NCI-H2171 treated with DMSO at 0.1 percent for 48 hours (cell line): ENCODE measurements around the gene USP44.
"Not testable (repeated sequence)": the region's sequence is repeated elsewhere in the genome, so short reads cannot be mapped to it uniquely, and the experiment has no call there.

ENCODE experiments used
- DNase-seq: peaks from one replicate; lab custom pipeline; 2025; lab: John Stamatoyannopoulos, UW

Gene USP44

GRCh38 chr12:95506707-95507523 lies 44.4 kb downstream of the USP44 start:
- DNase-seq: no peak

DNA sequence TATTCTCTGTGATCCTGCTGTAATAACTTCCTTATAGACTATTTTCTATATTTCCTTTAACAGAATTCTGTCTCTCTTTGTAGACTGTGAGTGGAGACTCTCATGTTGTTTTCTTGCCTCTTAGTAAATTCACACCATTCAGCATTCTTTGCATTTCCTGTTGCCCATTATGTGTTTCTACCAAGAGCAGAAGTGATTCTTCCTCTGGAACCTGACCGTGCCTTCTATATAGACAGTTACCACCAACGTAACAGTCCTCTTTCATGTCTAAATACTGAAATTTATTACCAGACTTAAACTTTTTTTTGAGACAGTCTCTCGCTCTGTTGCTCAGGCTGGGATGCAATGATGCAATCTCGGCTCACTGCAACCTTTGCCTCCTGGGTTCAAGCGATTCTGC lies 46.2 kb downstream of the USP44 start:
- DNase-seq: no peak

- no peak for DNase-seq
Measured at GRCh38 chr12:95504140-95504539, 47.1 kb downstream of the USP44 start.

DNA sequence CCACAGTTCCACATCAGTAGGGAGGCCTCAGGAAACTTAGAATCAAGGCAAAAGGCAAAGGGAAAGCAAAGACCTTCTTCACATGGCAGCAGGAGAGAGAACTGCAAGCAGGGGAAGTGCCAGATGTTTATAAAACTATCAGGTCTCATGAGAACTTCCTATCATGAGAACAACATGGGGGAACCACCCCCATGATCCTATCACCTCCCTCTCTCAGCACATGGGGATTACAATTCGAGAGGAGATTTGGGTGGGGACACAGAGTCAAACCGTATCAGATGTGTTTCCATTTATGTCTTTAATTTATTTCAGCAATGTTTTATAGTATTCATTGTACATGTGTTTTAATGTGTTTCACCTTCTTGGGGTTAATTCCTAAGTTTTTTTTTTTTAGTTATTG lies 51.5 kb downstream of the USP44 start:
- DNase-seq: no peak

DNA sequence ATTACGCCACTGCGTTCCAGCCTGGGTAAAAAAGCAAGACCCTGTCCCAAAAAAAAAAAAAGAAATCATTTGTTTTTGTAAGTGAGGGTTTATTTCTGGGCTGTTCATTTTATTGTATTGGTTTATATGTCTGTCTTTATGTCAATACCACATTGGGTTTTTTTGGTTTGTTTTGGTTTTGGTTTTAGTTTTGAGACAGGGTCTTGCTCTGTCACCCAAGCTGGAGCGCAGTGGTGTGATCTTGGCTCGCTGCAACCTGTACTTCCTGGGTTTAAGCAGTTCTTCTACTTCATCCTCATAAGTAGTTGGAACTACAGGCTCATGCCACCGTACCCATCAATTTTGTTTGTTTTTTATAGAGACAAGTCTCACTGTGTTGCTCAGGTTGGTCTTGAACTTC lies 52.3 kb downstream of the USP44 start:
- no peak for DNase-seq

GRCh38 chr12:95497031-95497430 lies 54.2 kb downstream of the USP44 start:
- DNase-seq: no peak

DNA sequence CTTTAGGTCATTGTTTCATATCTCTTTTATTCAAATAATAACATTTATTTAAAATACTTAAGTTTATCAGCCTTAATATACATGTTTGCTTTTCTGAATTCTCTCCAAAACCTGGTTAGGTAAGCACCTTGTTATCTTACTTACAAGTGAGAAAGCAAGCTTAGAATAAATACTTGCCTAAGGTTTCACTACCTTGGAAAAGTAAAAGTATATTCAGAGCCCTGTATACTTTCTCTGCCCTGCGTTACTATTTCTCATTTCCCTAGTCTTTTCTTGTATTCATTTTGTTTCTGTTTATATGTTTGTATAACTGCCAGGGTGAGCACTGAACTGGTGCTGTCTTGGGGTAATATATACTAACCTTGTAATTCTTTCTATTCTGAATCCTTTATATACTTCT lies 55.8 kb downstream of the USP44 start:
- DNase-seq: no peak

- no peak for DNase-seq
Measured at GRCh38 chr12:95494888-95495287, 56.4 kb downstream of the USP44 start.

DNA sequence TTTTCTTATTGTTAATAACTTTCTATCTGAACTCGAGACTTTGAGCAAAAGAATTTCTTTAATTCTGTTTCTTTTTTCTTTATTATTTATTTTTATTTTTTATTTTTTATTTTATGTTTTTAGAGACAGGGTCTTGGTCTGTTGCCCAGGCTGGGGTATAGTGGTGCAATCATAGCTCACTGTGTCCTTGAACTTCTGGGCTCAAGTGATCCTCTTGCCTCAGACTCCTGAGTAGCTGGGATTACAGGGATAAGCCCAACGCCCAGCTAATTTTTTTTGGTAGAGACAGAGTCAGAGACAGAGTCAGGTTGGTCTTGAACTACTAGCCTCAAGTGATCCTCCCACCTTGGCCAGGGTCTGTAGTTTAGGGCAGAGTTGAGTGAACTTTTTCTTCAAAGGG lies 58.8 kb downstream of the USP44 start:
- no peak for DNase-seq

GRCh38 chr12:95487024-95487423 lies 64.3 kb downstream of the USP44 start:
- DNase-seq: peak; percentile 5

DNA sequence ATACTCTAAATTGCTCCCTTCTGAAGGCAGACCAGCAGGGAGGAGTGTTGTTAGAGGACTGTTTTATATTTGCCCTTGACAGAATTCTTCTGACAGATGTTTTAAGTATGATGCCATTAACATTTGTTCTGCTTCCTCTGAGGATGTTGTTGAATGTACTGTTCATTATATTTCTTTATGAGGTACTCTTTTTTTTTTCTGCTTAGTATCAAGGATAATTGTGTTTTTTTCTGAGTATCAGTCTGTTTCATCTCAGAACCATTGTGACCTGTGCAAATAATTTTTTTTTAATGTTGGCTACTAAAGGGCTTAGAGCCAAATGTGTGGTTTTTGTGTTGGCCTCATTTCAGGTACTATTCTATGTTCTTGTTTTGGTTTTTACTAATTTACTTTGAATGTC lies 66.8 kb downstream of the USP44 start:
- DNase-seq: no peak

- DNase-seq: not testable (repeated sequence)
Measured at GRCh38 chr12:95482564-95482963, 68.7 kb downstream of the USP44 start.

- DNase-seq: no peak
Measured at GRCh38 chr12:95481888-95482287, 69.4 kb downstream of the USP44 start.

DNA sequence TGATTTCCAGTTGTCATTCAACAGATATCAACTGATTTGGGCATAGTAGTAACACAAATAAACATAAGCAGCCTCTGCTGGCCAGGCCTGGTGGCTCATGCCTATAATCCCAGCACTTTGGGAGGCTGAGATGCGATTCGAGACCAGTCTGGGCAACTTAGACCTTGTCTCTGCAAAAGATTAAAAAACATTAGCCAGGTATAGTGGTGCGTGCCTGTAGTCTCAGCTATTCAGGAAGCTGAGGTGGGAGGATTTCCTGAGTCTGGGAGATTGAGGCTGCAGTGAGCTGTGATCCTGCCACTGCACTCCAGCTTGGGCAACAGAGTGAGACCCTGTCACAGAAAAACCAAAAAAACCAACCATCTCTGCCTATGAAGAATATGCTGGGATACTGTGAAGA lies 70.2 kb downstream of the USP44 start:
- DNase-seq: no peak

- no peak for DNase-seq
Measured at GRCh38 chr12:95480230-95480629, 71.0 kb downstream of the USP44 start.

- DNase-seq: no peak
Measured at GRCh38 chr12:95474660-95474958, 76.7 kb downstream of the USP44 start.

GRCh38 chr12:95473884-95474659 lies 77.2 kb downstream of the USP44 start, which contains the start of gene METAP2:
TSS of gene METAP2 (plus strand) at chr12:95474152. CDS start at chr12:95474180, 28 bp downstream.
- peak; percentile 95 for DNase-seq

DNA sequence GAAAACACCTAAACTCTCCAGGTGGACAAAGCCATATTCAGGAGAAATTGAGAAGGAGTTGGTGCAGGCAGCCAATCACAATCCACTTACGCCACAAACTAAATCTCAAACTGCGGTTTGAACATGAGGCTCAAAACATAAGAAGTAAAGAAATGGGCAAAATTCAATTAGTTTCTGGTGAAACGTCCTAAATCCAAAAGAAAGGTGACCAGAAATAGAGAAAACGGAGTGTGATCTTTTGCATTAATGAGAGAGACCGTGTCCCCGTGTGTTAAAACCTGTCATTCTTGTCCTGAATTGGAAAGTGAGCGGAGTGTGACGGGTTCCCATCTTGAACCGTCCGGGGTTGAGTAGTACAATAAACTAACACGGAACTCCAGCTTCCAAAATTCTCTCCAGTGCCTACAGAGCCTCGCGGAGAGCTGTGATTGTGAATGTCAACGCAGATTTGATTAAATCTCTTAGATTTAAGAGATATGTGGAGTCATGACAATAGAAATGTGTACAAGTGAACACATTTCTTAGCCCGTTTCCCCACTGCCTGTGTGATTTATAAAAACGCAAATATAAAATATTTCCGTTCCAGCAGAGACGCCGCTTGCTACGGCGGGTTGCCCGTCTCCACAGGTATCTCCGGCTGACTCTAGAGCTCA lies 77.9 kb downstream of the USP44 start:
- DNase-seq: peak; percentile 68

- no peak for DNase-seq
Measured at GRCh38 chr12:95470300-95470699, 81.0 kb downstream of the USP44 start.
